Cardiac muscle cell (in vitro differentiated cells and primary cell): ENCODE results near the gene NFRKB. TPM values are rescaled to one million over a fixed set of nuclear protein-coding genes. Genes with fewer than 3 reads are reported as not detected.
A peak's percentile ranks its signal among the peaks of the same experiment; 100 is the strongest.
"Not testable (repeated sequence)": the region's sequence is repeated elsewhere in the genome, so short reads cannot be mapped to it uniquely, and the experiment has no call there.

Source experiments
- DNase-seq, 2 donors: peaks; one replicate each; pipeline versions ENCODE4 v3.0.0 to v3.0.0-alpha.2; 2010 to 2017; ENCODE audit warnings: low read depth in 1 of 2, low spot score in 1 of 2
- H3K27ac ChIP-seq: fragments of 200-600 bp; sonication (generic); 2 replicates; pipeline ENCODE4 v1.5.1; 2016
- H3K27me3 ChIP-seq: fragments of 200-600 bp; sonication (generic); 2 replicates; pipeline ENCODE4 v1.6.0; 2016; ENCODE audit warnings: control low read depth
- H3K36me3 ChIP-seq: fragments of 200-600 bp; sonication (generic); 2 replicates; pipeline ENCODE4 v1.5.1; 2016; ENCODE audit warnings: control low read depth
- H3K4me1 ChIP-seq: fragments of 200-600 bp; sonication (generic); 2 replicates; pipeline ENCODE4 v1.8.1; 2017; ENCODE audit warnings: low read depth, mild to moderate bottlenecking, mixed run types
- H3K4me3 ChIP-seq: fragments of 200-600 bp; sonication (generic); 2 replicates; pipeline ENCODE4 v1.5.1; 2016; ENCODE audit warnings: mild to moderate bottlenecking
- H3K9me3 ChIP-seq: fragments of 200-600 bp; sonication (generic); 2 replicates; pipeline ENCODE4 v1.5.1; 2017; ENCODE audit warnings: low read depth, mild to moderate bottlenecking, control low read depth
- CTCF ChIP-seq: IDR thresholded peaks from 2 replicates; pipeline ENCODE4 v1.5.1; 2012; ENCODE audit warnings: low read depth, mild to moderate bottlenecking, low read length
- polyA plus RNA-seq: library from polyadenylated mRNA; unstranded; fragments of >200 nt; fragmentation: Nextera tagmentation; extraction: Ambion mirVana; gene quantifications from 2 replicates; pipeline ENCODE4 v1.2.1, GENCODE V29; 2016
- total RNA-seq: library from RNA; depleted of rRNA; stranded (reverse); fragments of >200 nt; gene quantifications from 2 replicates; pipeline ENCODE4 v1.2.3, GENCODE V29; 2016

The NFRKB gene
- total and polyA plus RNA-seq, 2 experiments from 2014 or later, result 43.7 to 44.2 TPM

- no peaks in the 10 kb centered on the region for H3K4me1 ChIP-seq
- H3K27me3 ChIP-seq, result no peaks in the 10 kb centered on the region
- H3K36me3 ChIP-seq, result peaks cover 88% of the 10 kb centered on the region
- TF ChIP-seq CTCF, result no peak
- no peak overlapping the region for H3K4me3 ChIP-seq
- no peak for DNase-seq
- no peaks in the 10 kb centered on the region for H3K9me3 ChIP-seq
- H3K27ac ChIP-seq, result no peak overlapping the region
Measured at GRCh38 chr11:129880311-129880710, 15.1 kb downstream of the NFRKB start.

DNA sequence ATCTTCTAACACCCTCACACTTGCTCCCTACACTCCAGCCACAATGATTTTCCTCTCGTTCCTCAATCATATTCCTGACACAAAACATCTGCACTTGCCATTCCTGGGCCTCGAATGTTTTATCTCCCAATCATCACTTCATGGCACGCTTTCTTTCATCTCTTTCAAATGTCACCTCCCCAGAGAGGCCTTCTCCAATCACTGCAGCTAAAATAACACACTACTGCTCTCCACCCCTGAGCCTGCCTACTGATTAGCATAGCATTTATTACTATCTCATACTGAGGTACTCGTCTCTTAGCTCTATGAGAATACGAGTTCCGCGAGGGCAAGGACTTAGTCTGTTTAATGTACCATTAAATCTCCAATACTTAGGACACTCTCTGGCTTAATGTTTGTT is 23.5 kb downstream of the NFRKB start:
- no peaks in the 10 kb centered on the region for H3K27me3 ChIP-seq
- H3K4me1 ChIP-seq, result peaks cover 22% of the 10 kb centered on the region
- H3K4me3 ChIP-seq, result no peak overlapping the region
- H3K9me3 ChIP-seq, result no peaks in the 10 kb centered on the region
- H3K36me3 ChIP-seq, result peaks cover 65% of the 10 kb centered on the region
- peak overlapping the region; percentile 59 for H3K27ac ChIP-seq
- DNase-seq, result peak in 1 of 2 donors; percentile 71
- no peak for TF ChIP-seq CTCF

GRCh38 chr11:129868626-129869025 is 26.8 kb downstream of the NFRKB start:
- Histone ChIP-seq H3K4me1 (peaks cover 41% of the 10 kb centered on the region), H3K36me3 (peaks cover 54% of the 10 kb centered on the region)
- DNase-seq, H3K27me3 ChIP-seq, H3K9me3 ChIP-seq, H3K4me3 ChIP-seq, H3K27ac ChIP-seq: not testable (repeated sequence)

DNA sequence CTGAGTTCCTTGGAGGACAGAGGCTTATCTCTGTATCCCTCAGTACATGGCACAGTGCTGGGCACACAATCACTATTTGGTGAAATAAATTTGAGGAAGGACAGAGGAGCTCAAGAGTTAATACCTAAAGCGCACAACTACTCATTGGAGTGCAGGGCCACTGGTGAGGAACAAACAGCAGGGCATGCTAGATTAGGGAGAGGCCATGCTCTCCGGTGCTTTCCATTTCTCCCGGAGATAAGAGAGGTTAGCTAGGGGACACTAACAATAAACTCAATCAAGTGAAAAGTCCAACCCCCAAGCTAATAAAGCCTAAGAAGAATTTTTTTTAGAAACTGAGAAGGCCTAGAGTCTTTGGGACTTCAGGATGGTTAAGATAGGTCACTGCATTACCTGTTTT is 29.1 kb downstream of the NFRKB start:
- no peak overlapping the region for H3K4me3 ChIP-seq
- no peaks in the 10 kb centered on the region for H3K27me3 ChIP-seq
- peak in 1 of 2 donors; percentile 64 for DNase-seq
- H3K27ac ChIP-seq, result peak overlapping the region; percentile 88
- no peaks in the 10 kb centered on the region for H3K9me3 ChIP-seq
- H3K36me3 ChIP-seq, result peaks cover 47% of the 10 kb centered on the region
- TF ChIP-seq CTCF, result no peak
- peaks cover 29% of the 10 kb centered on the region for H3K4me1 ChIP-seq

DNA sequence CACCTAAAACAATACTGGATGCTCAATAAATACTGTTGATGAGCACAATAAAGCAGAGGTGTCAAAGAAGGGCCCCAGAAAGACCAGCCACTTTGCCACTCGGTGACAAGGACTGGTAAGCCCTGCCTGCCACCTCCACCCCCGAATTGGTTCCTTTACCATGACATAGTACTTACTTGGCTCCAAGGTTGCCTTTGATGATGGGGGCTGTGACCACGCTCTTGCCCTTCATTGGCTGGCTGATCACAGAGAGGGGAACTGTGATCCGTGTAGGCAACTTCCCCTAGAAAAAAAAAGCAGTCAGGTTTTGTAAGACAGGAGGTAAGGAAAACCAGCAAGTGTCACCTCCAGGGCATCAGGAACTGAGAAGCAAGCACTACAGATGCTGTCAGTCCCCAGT is 29.7 kb downstream of the NFRKB start:
- no peak overlapping the region for H3K4me3 ChIP-seq
- peak overlapping the region; percentile 88 for H3K27ac ChIP-seq
- H3K9me3 ChIP-seq, result no peaks in the 10 kb centered on the region
- H3K27me3 ChIP-seq, result no peaks in the 10 kb centered on the region
- DNase-seq, result no peak
- H3K36me3 ChIP-seq, result peaks cover 47% of the 10 kb centered on the region
- peaks cover 28% of the 10 kb centered on the region for H3K4me1 ChIP-seq
- TF ChIP-seq CTCF, result no peak

GRCh38 chr11:129864811-129865210 is 30.6 kb downstream of the NFRKB start:
- DNase-seq, result no peak
- H3K4me3 ChIP-seq, result no peak overlapping the region
- H3K27me3 ChIP-seq, result no peaks in the 10 kb centered on the region
- no peaks in the 10 kb centered on the region for H3K9me3 ChIP-seq
- no peak overlapping the region for H3K27ac ChIP-seq
- peaks cover 41% of the 10 kb centered on the region for H3K36me3 ChIP-seq
- no peak for TF ChIP-seq CTCF
- peaks cover 28% of the 10 kb centered on the region for H3K4me1 ChIP-seq
